GM18861 (cell line): ENCODE results near the gene HNRNPCL1.
"Not testable (repeated sequence)": the region's sequence is repeated elsewhere in the genome, so short reads cannot be mapped to it uniquely, and the experiment has no call there.

Experiments
- ATAC-seq: cut with Tn5 transposase; IDR thresholded peaks from one replicate; pipeline ENCODE4 v1.9.1; 2021; ENCODE audit not compliant: unreplicated experiment

Gene HNRNPCL1

DNA sequence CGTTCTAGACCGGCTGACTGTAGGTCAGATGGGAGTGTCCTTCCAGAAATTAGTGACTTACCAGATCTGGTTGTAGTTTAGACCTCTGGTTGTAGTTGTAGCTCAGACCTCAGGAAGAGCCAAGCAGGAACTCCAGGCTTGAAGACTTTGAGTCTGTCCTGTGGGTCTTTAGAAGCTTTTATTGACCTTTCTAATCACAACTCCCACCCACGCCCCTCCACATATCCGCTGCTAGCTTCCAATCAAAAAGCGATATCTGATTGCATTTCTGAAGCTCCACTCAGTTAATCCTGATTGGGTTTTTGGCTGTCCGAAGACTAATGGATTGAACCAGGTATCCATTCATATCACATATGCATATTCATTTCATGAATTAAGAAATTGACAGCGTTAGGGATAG lies at the start of gene HNRNPCL1:
Gene HNRNPCL1, minus strand, starts transcription at position 101 of the 400 bp plus-strand sequence. CDS start 431 bp downstream, outside the sequence.
- not testable (repeated sequence) for ATAC-seq

DNA sequence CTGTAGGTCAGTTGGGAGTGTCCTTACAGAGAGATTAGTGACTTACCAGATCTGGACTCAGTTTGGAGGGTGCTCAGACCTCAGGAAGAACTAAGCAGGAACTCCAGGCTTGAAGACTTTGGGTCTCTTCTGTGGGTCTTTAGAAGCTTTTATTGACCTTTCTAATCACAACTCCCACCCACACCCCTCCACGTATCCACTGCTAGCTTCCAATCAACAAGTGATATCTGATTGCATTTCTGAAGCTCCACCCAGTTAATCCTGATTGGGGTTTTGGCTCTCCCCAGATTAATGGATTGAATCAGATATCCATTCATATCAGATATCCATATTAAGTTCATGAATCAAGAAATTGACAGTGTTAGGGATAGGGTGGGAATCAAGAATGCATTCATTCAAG lies 49.6 kb upstream of the HNRNPCL1 start, which contains the start of gene PRAMEF10:
Gene PRAMEF10, minus strand, starts transcription at position 101 of the 400 bp plus-strand sequence. CDS start 2,423 bp downstream, outside the sequence.
- ATAC-seq: not testable (repeated sequence)

DNA sequence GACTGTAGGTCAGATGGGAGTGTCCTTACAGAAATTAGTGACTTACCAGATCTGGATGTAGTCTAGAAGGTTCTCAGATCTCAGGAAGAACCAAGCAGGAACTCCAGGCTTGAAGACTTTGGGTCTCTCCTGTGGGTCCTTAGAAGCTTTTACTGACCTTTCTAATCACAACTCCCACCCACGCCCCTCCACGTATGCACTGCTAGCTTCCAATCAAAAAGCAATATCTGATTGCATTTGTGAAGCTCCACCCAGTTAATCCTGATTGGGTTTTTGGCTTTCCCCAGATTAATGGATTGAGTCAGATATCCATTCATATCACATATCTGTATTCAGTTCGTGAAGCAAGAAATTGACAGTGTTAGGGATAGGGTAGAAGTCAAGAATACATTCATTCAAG lies 37.6 kb upstream of the HNRNPCL1 start, which contains the start of gene PRAMEF4:
Gene PRAMEF4, minus strand, starts transcription at position 101 of the 400 bp plus-strand sequence. CDS start 2,807 bp downstream, outside the sequence.
- not testable (repeated sequence) for ATAC-seq

DNA sequence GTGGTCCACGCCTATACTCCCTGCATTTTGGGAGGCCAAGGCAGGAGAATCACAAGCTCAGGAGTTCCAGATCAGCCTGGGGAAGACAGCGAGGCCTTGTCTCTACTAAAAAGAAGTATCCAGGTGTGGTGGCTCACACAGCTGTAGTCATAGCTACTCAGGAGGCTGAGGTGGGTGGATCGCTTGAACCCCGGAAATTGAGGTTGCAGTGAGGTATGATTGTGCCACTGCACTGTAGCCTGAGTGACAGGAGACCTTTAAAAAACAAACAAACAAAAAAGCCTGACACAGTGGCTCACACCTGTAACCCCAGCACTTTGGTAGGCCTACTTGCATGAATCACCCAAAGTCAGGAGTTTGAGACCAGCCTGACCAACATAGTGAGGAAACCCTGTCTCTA lies 29.9 kb upstream of the HNRNPCL1 start:
- ATAC-seq: not testable (repeated sequence)

DNA sequence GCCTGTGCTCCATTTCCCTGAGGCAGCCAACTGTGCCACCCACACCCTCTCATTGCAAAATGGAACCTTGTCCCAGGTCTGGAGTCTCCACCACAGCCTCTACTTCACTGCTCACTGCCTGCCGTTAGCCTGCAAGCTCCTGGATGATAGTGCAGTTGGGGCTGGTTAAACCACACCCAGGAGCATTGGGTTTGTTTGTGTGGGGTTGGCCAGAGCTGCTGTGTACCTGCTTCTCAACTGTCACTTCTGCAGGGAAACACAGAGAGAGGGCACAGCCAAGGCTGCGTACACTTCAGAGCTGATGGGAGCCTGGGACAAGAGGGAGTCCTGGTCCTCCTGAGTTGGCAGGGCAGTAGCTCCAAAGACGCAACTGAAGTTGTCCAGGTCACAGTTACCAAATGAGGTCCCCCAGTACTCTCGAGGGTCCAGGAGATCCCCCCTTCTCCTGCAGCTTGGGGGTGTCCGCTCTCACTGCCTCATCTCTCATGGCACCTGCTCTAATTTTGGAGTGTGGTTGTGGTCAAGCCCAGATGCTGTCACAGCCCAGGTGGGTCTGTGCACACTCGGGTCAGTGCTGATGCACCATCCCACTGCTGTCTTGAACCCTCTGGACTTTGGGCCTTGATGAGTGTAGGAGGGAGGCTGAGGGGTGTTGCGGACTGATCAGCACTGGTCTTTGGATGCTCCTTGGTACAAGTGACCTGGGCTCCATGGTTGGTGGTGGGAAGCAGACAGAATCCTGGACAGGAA lies 14.8 kb upstream of the HNRNPCL1 start:
- ATAC-seq: not testable (repeated sequence)

DNA sequence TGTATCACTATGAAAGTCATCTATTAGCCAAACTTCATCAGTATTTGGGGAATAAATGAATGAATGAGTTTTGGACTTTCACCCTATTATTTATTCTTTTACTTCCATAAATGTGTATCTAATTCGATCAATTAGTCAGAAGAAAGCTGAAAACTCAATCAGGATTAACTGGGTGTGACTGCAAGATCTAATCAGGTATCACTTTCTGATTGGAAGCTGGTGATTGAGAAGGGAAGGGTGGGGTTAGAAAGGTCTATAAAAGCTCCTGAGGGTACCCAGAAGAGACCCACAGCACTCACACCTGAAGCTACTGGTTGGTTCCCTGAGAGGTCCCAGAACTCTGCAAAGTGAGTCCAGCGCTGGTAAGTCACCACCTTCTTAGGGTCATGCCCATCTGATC lies 8.3 kb upstream of the HNRNPCL1 start, which contains the start of gene PRAMEF2:
Gene PRAMEF2, plus strand, starts transcription at position 301 of the 400 bp plus-strand sequence. CDS start 1,924 bp downstream, outside the sequence.
- not testable (repeated sequence) for ATAC-seq

DNA sequence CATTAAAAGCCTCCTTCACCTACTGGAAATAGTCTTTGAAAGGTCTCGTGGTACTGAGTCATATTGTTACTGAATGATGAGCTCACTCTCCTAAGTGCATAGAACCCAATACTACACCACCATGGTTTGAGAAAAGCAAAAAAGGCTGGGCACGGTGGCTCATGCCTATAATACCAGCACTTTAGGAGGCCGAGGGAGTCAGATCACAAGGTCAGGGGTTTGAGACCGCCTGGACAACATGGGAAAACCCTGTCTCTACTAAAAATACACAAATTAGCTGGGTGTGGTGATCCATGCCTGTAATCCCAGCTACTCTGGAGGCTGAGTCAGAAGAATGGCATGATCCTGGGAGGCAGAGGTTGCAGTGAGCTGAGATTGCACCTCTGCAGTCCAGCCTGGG lies 3.3 kb upstream of the HNRNPCL1 start:
- ATAC-seq: no peak

DNA sequence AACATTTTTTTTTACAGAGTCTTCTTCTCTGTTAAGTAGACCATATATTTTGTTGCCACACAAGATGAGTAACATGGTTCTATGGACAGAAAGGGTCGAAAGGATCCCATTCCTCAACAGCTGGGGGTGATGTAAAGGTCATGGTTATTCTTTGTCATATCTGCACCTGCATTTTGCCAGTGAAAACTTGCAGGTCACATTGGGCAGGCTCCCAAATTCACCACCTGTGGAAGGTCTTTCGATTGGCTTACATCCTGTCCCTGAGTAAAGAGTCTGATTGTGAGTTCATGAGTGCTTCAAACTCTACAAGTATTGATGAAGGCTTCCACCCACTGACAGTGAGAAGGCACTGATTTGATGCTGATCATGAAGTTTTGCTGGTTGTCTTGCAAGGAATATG lies 15.3 kb downstream of the HNRNPCL1 start:
- ATAC-seq: not testable (repeated sequence)

DNA sequence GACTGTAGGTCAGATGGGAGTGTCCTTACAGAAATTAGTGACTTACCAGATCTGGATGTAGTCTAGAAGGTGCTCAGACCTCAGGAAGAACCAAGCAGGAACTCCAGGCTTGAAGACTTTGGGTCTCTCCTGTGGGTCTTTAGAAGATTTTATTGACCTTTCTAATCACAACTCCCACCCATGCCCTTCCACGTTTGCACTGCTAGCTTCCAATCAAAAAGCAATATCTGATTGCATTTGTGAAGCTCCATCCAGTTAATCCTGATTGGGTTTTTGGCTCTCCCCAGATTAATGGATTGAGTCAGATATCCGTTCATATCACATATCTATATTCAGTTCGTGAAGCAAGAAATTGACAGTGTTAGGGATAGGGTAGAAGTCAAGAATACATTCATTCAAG lies 17.2 kb downstream of the HNRNPCL1 start, which contains the start of gene PRAMEF11:
Gene PRAMEF11, minus strand, starts transcription at position 101 of the 400 bp plus-strand sequence. CDS start 2,621 bp downstream, outside the sequence.
- not testable (repeated sequence) for ATAC-seq

DNA sequence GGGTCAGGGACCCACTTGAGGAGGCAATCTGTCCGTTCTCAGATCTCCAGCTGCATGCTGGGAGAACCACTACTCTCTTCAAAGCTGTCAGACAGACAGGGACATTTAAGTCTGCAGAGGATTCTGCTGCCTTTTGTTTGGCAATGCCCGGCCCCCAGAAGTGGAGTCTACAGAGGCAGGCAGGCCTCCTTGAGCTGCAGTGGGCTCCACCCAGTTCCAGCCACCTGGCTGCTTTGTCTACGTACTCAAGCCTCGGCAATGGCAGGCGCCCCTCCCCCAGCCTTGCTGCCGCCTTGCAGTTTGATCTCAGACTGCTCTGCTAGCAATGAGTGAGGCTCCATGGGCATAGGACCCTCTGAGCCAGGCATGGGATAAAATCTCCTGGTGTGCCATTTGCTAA lies 29.5 kb downstream of the HNRNPCL1 start:
- not testable (repeated sequence) for ATAC-seq

DNA sequence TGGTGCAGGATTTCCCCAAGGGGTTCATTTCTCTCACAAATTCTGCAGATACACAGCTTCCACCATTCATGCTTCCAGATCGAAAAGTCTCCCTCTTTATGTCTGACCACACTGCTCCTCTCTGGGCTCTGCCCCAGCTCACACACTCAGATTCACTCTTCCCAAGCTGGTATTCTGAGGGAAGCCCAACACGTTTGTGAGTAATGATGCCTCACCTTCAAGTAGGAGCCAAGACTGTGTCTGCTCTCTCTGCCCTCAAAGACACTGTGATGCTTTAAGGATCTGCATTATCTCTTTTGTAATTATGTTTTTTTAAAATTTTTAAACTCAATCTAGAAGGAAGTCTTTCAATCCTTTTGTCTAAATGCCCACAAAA lies 37.1 kb downstream of the HNRNPCL1 start:
- no peak for ATAC-seq

DNA sequence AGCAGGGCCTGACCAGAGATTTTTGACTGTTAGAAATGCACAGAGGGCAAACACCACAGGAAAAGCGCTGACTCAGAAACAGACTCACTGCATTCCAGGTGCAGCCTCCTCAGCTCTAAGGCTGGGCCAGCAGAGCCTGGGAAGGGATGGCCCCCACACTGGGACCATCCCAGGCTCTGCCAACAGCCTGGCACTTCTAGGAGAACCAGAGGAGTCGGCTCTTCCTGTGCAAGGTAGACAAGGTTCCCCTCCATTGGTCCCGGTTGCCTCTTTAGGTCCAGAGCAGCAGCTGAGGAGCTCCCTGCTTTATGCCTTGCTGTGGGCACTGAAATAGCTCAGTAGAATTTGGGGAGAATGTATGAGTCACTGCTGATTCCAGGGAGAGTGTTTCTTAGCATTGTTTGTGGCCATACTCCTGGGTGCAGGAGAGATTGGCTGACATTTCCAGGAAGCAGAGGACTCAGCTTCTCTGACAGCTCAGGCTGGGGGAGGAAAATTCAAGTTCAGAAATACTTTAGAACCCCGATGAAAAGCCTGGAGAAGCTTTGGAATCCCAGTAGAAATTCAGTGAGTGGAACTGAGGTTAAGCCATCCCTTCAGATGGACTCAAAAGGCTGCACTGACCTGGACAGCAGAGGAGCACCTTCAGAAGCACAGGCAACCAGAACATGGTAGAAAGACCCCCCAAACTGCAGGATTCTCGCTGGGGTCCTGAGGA lies 37.7 kb downstream of the HNRNPCL1 start:
- no peak for ATAC-seq

DNA sequence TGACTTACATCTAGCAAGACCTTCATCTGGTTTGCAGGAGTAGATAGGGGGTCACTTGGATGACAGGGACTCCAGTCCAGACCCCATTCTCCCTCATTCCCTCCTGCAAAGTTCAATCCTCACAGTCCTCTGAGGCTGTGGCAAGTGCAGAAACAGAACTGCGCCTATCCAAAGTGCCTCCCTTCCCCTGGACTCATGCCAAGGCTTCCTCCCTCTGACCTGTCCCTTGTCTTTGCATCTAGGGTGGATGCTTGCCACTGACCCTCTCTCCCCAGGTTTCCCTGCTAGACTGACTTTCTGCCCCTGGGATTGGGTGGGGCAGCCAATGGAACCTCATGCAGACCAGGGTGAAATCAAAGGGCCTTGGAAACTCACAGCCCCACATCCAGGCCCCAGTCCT lies 38.6 kb downstream of the HNRNPCL1 start:
- no peak for ATAC-seq

DNA sequence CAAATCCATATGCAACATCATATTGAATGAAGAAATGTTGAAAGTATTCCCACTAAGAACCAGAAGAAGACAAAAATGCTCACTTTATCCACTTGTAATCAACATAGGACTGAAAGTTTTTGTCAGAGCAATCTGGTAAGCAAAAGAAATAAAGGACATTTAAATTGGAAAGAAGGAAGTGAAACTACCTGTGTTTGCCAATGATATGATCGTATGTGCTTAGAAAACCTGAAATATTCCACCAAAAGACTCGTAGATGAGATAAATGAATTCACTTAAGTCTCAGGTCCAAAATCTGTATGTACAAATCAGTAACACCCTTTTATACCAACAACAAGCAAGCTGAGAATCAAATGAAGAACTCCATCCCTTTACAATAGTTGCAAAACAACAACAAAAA lies 48.8 kb downstream of the HNRNPCL1 start:
- no peak for ATAC-seq

DNA sequence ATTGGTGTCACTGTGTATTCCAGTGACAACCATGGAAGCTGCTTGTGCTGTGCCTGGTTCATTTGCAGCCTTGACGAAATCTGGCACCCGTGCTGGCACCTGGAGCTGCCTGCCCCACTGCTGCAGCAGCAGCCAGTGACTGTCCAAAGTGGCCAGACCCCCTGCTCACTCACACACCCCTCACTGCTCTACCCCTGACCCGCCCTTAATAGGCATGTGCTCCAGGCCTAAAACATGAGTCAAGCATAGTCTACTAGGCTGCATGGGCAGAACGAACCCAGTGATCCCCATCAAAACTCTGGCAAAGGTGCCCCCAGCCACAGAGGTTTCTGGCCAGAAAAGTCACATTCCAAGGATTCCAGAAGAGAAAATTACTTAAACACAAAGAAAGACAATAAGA lies 49.6 kb downstream of the HNRNPCL1 start:
- no peak for ATAC-seq
